Testis (tissue), 3 donors: ENCODE data around the gene ZFYVE28. TPM values are rescaled to one million over a fixed set of nuclear protein-coding genes. Genes with fewer than 3 reads are reported as not detected.

Experiments used
- DNase-seq: peaks from one replicate; pipeline ENCODE4 v3.0.0-alpha.2; 2019
- H3K27ac ChIP-seq, 2 donors: fragments of 200-600 bp; sonication (generic); one replicate each; pipeline ENCODE4 v1.5.1; 2019
- H3K27me3 ChIP-seq: fragments of 200-600 bp; sonication (generic); one replicate; pipeline ENCODE4 v1.5.1; 2019
- H3K36me3 ChIP-seq: fragments of 200-600 bp; sonication (generic); one replicate; pipeline ENCODE4 v1.5.1; 2017; ENCODE audit warnings: low read depth; ENCODE audit errors: missing control alignments
- H3K4me1 ChIP-seq: fragments of 200-600 bp; sonication (generic); one replicate; pipeline ENCODE4 v1.5.1; 2019
- H3K4me3 ChIP-seq, 2 donors: fragments of 200-600 bp; sonication (generic); one replicate each; pipeline ENCODE4 v1.5.1; 2017 to 2019
- H3K9me3 ChIP-seq: fragments of 200-600 bp; sonication (generic); one replicate; pipeline ENCODE4 v1.5.1; 2017
- POLR2A ChIP-seq: fragments of 450-650 bp; IDR thresholded peaks from one replicate; pipeline ENCODE4 v1.6.1; 2017; ENCODE audit warnings: antibody characterized with exemption, mild to moderate bottlenecking, moderate library complexity
- WGBS, 2 donors: methylation state at CpG; one replicate each; pipeline ENCODE4 v1.1.5; 2018; 5-methylcytosine and 5-hydroxymethylcytosine counted together
- intact Hi-C: fragments of 100-400 bp; cut with DNase I; formaldehyde crosslinking; loops from one replicate; pipeline ENCODE4 v1.15.1; 2023; ENCODE audit warnings: low total_unique reads
- polyA plus RNA-seq: library from polyadenylated mRNA; stranded (reverse); fragments of 350-450 nt; fragmentation: Illumina TruSeq; extraction: RNeasy Lipid Tissue Mini Kit (QIAGEN cat#74804); gene quantifications from one replicate; pipeline ENCODE4 v1.2.3, GENCODE V29; 2014; ENCODE audit warnings: low read depth, low replicate concordance; ENCODE audit not compliant: insufficient read depth
- total RNA-seq, 2 donors: library from RNA; depleted of rRNA; stranded (reverse); fragments of >200 nt; gene quantifications; one replicate each; pipeline ENCODE4 v1.2.3, GENCODE V29; 2016
- TF ChIP-seq, protein P1 (sequence below), 3 experiments: fragments of 450-650 bp in 2 of 3; fragments of 200-600 bp in 1 of 3; sonication (generic) in 1 of 3; IDR thresholded peaks; one replicate each; pipeline ENCODE4 v1.5.1; 2016 to 2019; ENCODE audit warnings: antibody characterized with exemption in 3 of 3, mild to moderate bottlenecking in 2 of 3, moderate library complexity in 1 of 3

Gene ZFYVE28
- total and polyA plus RNA-seq, 3 donors from 2014 or later: 14.7 to 55.3 (median 40.5) TPM

DNA sequence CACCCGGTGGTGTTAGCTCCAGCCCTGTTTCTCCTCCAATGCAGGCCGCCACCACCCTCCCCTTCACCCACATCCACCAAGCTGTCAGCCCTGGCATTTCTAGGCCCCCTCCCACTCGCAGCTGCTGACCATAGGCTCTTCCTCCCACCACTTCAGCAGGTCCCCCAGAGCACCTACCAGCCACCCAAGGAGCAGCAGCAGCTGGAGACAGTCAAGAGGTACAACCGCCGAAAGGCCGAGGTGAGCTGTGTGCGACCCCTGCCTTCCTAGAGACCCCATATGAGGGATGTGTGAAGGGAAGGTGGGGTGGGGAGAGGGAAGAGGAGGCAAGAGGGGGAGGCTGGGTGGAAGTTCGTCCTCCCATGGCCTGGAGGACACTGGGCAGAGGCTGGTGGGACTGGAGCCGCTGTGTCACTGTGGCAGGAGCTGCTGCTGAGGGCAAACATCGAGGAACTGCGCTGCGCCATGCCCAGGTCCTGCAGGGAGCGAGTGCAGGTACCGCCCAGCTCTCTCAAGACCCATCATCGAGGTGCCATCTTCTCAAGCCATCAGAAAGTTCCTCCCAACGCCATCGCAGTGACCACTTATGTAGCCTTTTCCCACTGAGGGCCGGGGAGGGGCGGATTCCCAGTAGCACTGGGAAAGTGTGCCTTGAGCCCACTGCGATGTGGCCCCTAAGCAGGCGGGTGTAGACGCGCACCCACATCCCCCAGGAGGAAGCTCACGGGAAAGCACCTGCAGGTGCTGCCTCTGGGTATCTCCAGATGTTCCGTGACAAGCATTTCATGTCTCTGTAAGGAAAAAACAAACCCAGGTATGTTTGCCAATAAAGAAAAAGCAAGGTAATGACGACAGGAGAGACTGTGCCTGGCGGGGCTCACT, 31.3 kb upstream of the ZFYVE28 start:
- Histone ChIP-seq H3K36me3 (no peaks in the 10 kb centered on the region), H3K9me3 (no peaks in the 10 kb centered on the region), H3K4me1 (no peaks in the 10 kb centered on the region), H3K27me3 (no peaks in the 10 kb centered on the region), H3K4me3 (no peak overlapping the region), H3K27ac (no peak overlapping the region)
- TF ChIP-seq, protein P1, sequence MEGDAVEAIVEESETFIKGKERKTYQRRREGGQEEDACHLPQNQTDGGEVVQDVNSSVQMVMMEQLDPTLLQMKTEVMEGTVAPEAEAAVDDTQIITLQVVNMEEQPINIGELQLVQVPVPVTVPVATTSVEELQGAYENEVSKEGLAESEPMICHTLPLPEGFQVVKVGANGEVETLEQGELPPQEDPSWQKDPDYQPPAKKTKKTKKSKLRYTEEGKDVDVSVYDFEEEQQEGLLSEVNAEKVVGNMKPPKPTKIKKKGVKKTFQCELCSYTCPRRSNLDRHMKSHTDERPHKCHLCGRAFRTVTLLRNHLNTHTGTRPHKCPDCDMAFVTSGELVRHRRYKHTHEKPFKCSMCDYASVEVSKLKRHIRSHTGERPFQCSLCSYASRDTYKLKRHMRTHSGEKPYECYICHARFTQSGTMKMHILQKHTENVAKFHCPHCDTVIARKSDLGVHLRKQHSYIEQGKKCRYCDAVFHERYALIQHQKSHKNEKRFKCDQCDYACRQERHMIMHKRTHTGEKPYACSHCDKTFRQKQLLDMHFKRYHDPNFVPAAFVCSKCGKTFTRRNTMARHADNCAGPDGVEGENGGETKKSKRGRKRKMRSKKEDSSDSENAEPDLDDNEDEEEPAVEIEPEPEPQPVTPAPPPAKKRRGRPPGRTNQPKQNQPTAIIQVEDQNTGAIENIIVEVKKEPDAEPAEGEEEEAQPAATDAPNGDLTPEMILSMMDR (IDR thresholded peaks at IDR 0.05): no peak
- no peak for TF ChIP-seq POLR2A
- 90 to 92% methylated on average over 25 to 27 of the region's 27 CpGs for WGBS, 2 donors
- intact Hi-C loops: no loop called here
- no peak for DNase-seq

- Histone ChIP-seq H3K9me3 (no peaks in the 10 kb centered on the region), H3K4me1 (no peaks in the 10 kb centered on the region), H3K36me3 (no peaks in the 10 kb centered on the region), H3K27me3 (no peaks in the 10 kb centered on the region), H3K4me3 (no peak overlapping the region), H3K27ac (no peak overlapping the region)
- no peak for DNase-seq
- TF ChIP-seq, protein P1 (IDR thresholded peaks at IDR 0.05): no peak
- TF ChIP-seq POLR2A: no peak
- WGBS, 2 donors: 95 to 96% methylated on average over 8 to 11 of the region's 11 CpGs
- intact Hi-C loops: no loop called here
Measured at GRCh38 chr4:2449051-2449450, 30.6 kb upstream of the ZFYVE28 start.

- H3K27ac ChIP-seq: no peak overlapping the region
- 91 to 95% methylated on average over 7 of the region's 7 CpGs for WGBS, 2 donors
- intact Hi-C loops: no loop called here
Measured at GRCh38 chr4:2448589-2448988, 30.1 kb upstream of the ZFYVE28 start.

GRCh38 chr4:2446656-2447564, 28.5 kb upstream of the ZFYVE28 start:
- DNase-seq: no peak
- no peaks in the 10 kb centered on the region for H3K4me1 ChIP-seq
- WGBS, 2 donors: 90 to 97% methylated on average over 3 of the region's 3 CpGs
- no peaks in the 10 kb centered on the region for H3K9me3 ChIP-seq
- no peak for TF ChIP-seq POLR2A
- TF ChIP-seq, protein P1 (IDR thresholded peaks at IDR 0.05): no peak
- no peaks in the 10 kb centered on the region for H3K27me3 ChIP-seq
- no peak overlapping the region for H3K4me3 ChIP-seq
- H3K27ac ChIP-seq: no peak overlapping the region
- no peaks in the 10 kb centered on the region for H3K36me3 ChIP-seq
- intact Hi-C loops: no loop called here

More at GRCh38 chr4:2448589-2448988, 30.1 kb upstream of the ZFYVE28 start:
- no peaks in the 10 kb centered on the region for H3K27me3 ChIP-seq
- H3K4me3 ChIP-seq: no peak overlapping the region
- no peaks in the 10 kb centered on the region for H3K4me1 ChIP-seq
- no peaks in the 10 kb centered on the region for H3K36me3 ChIP-seq
- H3K9me3 ChIP-seq: no peaks in the 10 kb centered on the region
- TF ChIP-seq, protein P1 (IDR thresholded peaks at IDR 0.05): no peak
- no peak for TF ChIP-seq POLR2A
- DNase-seq: no peak
